NCI-H226 (cell line): ENCODE results near the gene STT3A.

ENCODE experiments used
- DNase-seq: peaks from one replicate; pipeline ENCODE4 v3.0.0-alpha.2; 2015

The STT3A gene

GRCh38 chr11:125591649-125592304 is 875 bp upstream of the STT3A start:
- DNase-seq = peak; percentile 7

GRCh38 chr11:125593114-125593820 is 615 bp downstream of the STT3A start:
- peak; percentile 45 for DNase-seq

- DNase-seq = no peak
Measured at GRCh38 chr11:125594958-125595357, 2.3 kb downstream of the STT3A start.

GRCh38 chr11:125600663-125601062 is 8.0 kb downstream of the STT3A start:
- no peak for DNase-seq

GRCh38 chr11:125603207-125603606 is 10.6 kb downstream of the STT3A start:
- no peak for DNase-seq

- no peak for DNase-seq
Measured at GRCh38 chr11:125605417-125605816, 12.8 kb downstream of the STT3A start.

GRCh38 chr11:125609545-125609944 is 16.9 kb downstream of the STT3A start:
- no peak for DNase-seq

GRCh38 chr11:125618383-125618782 is 25.7 kb downstream of the STT3A start:
- DNase-seq = no peak

- peak; percentile 53 for DNase-seq
Measured at GRCh38 chr11:125621995-125622394, 29.3 kb downstream of the STT3A start.

- DNase-seq = no peak
Measured at GRCh38 chr11:125623064-125623463, 30.4 kb downstream of the STT3A start.

- no peak for DNase-seq
Measured at GRCh38 chr11:125624756-125625213, 32.1 kb downstream of the STT3A start, which contains the start of gene CHEK1. Gene CHEK1 (plus strand): TSS chr11:125625163. CDS start chr11:125626769, 1,606 bp downstream.

GRCh38 chr11:125625225-125625629 is 32.6 kb downstream of the STT3A start:
- DNase-seq = no peak

GRCh38 chr11:125625630-125626287 is 33.1 kb downstream of the STT3A start:
- DNase-seq = peak; percentile 88

- DNase-seq = peak; percentile 96
Measured at GRCh38 chr11:125626288-125626950, 33.8 kb downstream of the STT3A start.

- no peak for DNase-seq
Measured at GRCh38 chr11:125627236-125627910, 34.7 kb downstream of the STT3A start.

GRCh38 chr11:125637840-125638239 is 45.2 kb downstream of the STT3A start:
- DNase-seq = no peak

- no peak for DNase-seq
Measured at GRCh38 chr11:125638315-125638714, 45.7 kb downstream of the STT3A start.

- no peak for DNase-seq
Measured at GRCh38 chr11:125645871-125646270, 53.2 kb downstream of the STT3A start.

GRCh38 chr11:125649465-125650166 is 57.0 kb downstream of the STT3A start:
- DNase-seq = no peak

GRCh38 chr11:125662689-125663088 is 70.0 kb downstream of the STT3A start:
- DNase-seq = no peak

- DNase-seq = no peak
Measured at GRCh38 chr11:125663910-125664309, 71.3 kb downstream of the STT3A start.

- DNase-seq = no peak
Measured at GRCh38 chr11:125667151-125667550, 74.5 kb downstream of the STT3A start.
